Esophagus squamous epithelium (tissue), 5 donors: Measurements from ENCODE around the gene PAQR8. TPM values are rescaled to one million over a fixed set of nuclear protein-coding genes. Genes with fewer than 3 reads are reported as not detected.
"Not testable (repeated sequence)": the region's sequence is repeated elsewhere in the genome, so short reads cannot be mapped to it uniquely, and the experiment has no call there.

Source experiments
- DNase-seq: peaks from one replicate; lab custom pipeline; 2025; lab: John Stamatoyannopoulos, UW
- H3K27ac ChIP-seq, 4 donors: fragments of 200-600 bp; sonication (generic); one replicate each; pipeline ENCODE4 v1.5.1; 2016 to 2019; ENCODE audit warnings: mild to moderate bottlenecking in 1 of 4
- H3K27me3 ChIP-seq, 4 donors: fragments of 200-600 bp; sonication (generic); 1 replicate in 3 of 4; 2 replicates in 1 of 4; pipeline versions ENCODE4 v1.5.1 to v1.6.0; 2017 to 2021; ENCODE audit warnings: antibody characterized with exemption in 1 of 4
- H3K36me3 ChIP-seq, 3 donors: fragments of 200-600 bp; sonication (generic); one replicate each; pipeline ENCODE4 v1.5.1; 2016 to 2019
- H3K4me1 ChIP-seq, 3 donors: fragments of 200-600 bp; sonication (generic); one replicate each; pipeline ENCODE4 v1.5.1; 2017 to 2019
- H3K4me3 ChIP-seq, 4 donors: fragments of 200-600 bp; sonication (generic); 1 replicate in 3 of 4; 2 replicates in 1 of 4; pipeline ENCODE4 v1.5.1; 2016 to 2019; ENCODE audit warnings: mild to moderate bottlenecking in 2 of 4, moderate library complexity in 1 of 4
- H3K9me3 ChIP-seq, 3 donors: fragments of 200-600 bp; sonication (generic); one replicate each; pipeline ENCODE4 v1.5.1; 2016 to 2019
- CTCF ChIP-seq, 6 experiments: fragments of 450-650 bp in 4 of 6; fragments of 200-600 bp in 2 of 6; sonication (generic) in 2 of 6; IDR thresholded peaks; one replicate each; pipeline ENCODE4 v1.5.1; 2016 to 2019; ENCODE audit warnings: antibody characterized with exemption in 6 of 6, mild to moderate bottlenecking in 4 of 6, moderate library complexity in 4 of 6
- POLR2A ChIP-seq, 4 donors: fragments of 450-650 bp; IDR thresholded peaks; one replicate each; pipeline ENCODE4 v1.6.1; 2017; ENCODE audit warnings: antibody characterized with exemption in 4 of 4, mild to moderate bottlenecking in 4 of 4, moderate library complexity in 3 of 4
- WGBS, 2 donors: methylation state at CpG; one replicate each; pipeline ENCODE4 v1.1.5; 2018; 5-methylcytosine and 5-hydroxymethylcytosine counted together
- intact Hi-C: fragments of 100-400 bp; cut with DNase I; formaldehyde crosslinking; loops from one replicate; pipeline ENCODE4 v1.15.0; 2022
- total RNA-seq, 4 donors: library from RNA; depleted of rRNA; stranded (reverse); fragments of >200 nt; gene quantifications; one replicate each; pipeline ENCODE4 v1.1.0, GENCODE V29; 2016
- donor health status: DM: yes; HTN: yes; CAD: no.

The PAQR8 gene
- total RNA-seq, 4 donors from 2014 or later, result 1.7 to 22.5 (median 11.5) TPM

GRCh38 chr6:52426667-52427066, 64.7 kb downstream of the PAQR8 start:
- TF ChIP-seq POLR2A (IDR thresholded peaks at IDR 0.05) (no peak), CTCF (IDR thresholded peaks at IDR 0.05) (no peak)
- Histone ChIP-seq H3K36me3 (peaks cover 0 to 17% (median 0%) of the 10 kb centered on the region in 3 donors), H3K27ac (no peak overlapping the region), H3K4me1 (peaks cover 0 to 13% (median 0%) of the 10 kb centered on the region in 3 donors), H3K4me3 (no peak overlapping the region), H3K27me3 (no peaks in the 10 kb centered on the region), H3K9me3 (no peaks in the 10 kb centered on the region)
- intact Hi-C loops, result no loop called here
- DNase-seq, result no peak

- 62 to 82% methylated on average over 2 of the region's 4 CpGs for WGBS, 2 donors
- H3K27me3 ChIP-seq, DNase-seq, H3K4me3 ChIP-seq, H3K4me1 ChIP-seq, H3K9me3 ChIP-seq, intact Hi-C loops, H3K27ac ChIP-seq: not testable (repeated sequence)
- H3K36me3 ChIP-seq, result peaks cover 0 to 27% (median 0%) of the 10 kb centered on the region in 3 donors
These were observed 71.3 kb downstream of the PAQR8 start for GRCh38 chr6:52433294-52433693.

- H3K27me3 ChIP-seq, result no peaks in the 10 kb centered on the region
- H3K4me1 ChIP-seq, result no peaks in the 10 kb centered on the region
- 70 to 80% methylated on average over 1 of the region's 1 CpG for WGBS, 2 donors
- no peaks in the 10 kb centered on the region for H3K9me3 ChIP-seq
- peaks cover 0 to 39% (median 0%) of the 10 kb centered on the region in 3 donors for H3K36me3 ChIP-seq
- no peak overlapping the region for H3K4me3 ChIP-seq
- no peak for DNase-seq
- TF ChIP-seq POLR2A (IDR thresholded peaks at IDR 0.05), result no peak
- no peak for TF ChIP-seq CTCF (IDR thresholded peaks at IDR 0.05)
- H3K27ac ChIP-seq, result no peak overlapping the region
- intact Hi-C loops, result no loop called here
These were observed 73.4 kb downstream of the PAQR8 start for GRCh38 chr6:52435345-52435744.

- no peaks in the 10 kb centered on the region for H3K4me1 ChIP-seq
- H3K9me3 ChIP-seq, result no peaks in the 10 kb centered on the region
- WGBS, 2 donors, result 82 to 83% methylated on average over 2 of the region's 2 CpGs
- no peaks in the 10 kb centered on the region for H3K27me3 ChIP-seq
- H3K27ac ChIP-seq, result no peak overlapping the region
- no peak for DNase-seq
- intact Hi-C loops, result no loop called here
- peaks cover 0 to 43% (median 0%) of the 10 kb centered on the region in 3 donors for H3K36me3 ChIP-seq
- H3K4me3 ChIP-seq, result no peak overlapping the region
- TF ChIP-seq CTCF (IDR thresholded peaks at IDR 0.05) (no peak), POLR2A (IDR thresholded peaks at IDR 0.05) (no peak)
These were observed 77.0 kb downstream of the PAQR8 start for GRCh38 chr6:52438926-52439325.

- intact Hi-C loops, result no loop called here
- peaks cover 0 to 4% (median 0%) of the 10 kb centered on the region in 3 donors for H3K4me1 ChIP-seq
- H3K27me3 ChIP-seq, result no peaks in the 10 kb centered on the region
- no peak overlapping the region for H3K4me3 ChIP-seq
- no peak for DNase-seq
- H3K9me3 ChIP-seq, result peaks cover 0 to 14% (median 11%) of the 10 kb centered on the region in 3 donors
- H3K36me3 ChIP-seq, result peaks cover 0 to 4% (median 0%) of the 10 kb centered on the region in 3 donors
- TF ChIP-seq POLR2A (IDR thresholded peaks at IDR 0.05) (no peak), CTCF (IDR thresholded peaks at IDR 0.05) (no peak)
- WGBS, 2 donors, result 48% methylated on average over 2 of the region's 2 CpGs; no CpG with 5 or more reads in 1 of the 2 donors
- peak overlapping the region in 2 of 4 donors; percentile 28 to 74 for H3K27ac ChIP-seq
These were observed 92.6 kb downstream of the PAQR8 start for GRCh38 chr6:52454556-52454955.

GRCh38 chr6:52457096-52457495, 95.1 kb downstream of the PAQR8 start:
- Histone ChIP-seq H3K4me3 (no peak overlapping the region), H3K36me3 (no peaks in the 10 kb centered on the region), H3K27me3 (no peaks in the 10 kb centered on the region), H3K4me1 (peaks cover 0 to 4% (median 0%) of the 10 kb centered on the region in 3 donors), H3K27ac (no peak overlapping the region), H3K9me3 (no peaks in the 10 kb centered on the region)
- TF ChIP-seq POLR2A (IDR thresholded peaks at IDR 0.05) (no peak), CTCF (IDR thresholded peaks at IDR 0.05) (no peak)
- 72 to 84% methylated on average over 2 of the region's 2 CpGs for WGBS, 2 donors
- DNase-seq, result no peak
- intact Hi-C loops, result no loop called here
